A549 (cell line): ENCODE results near the gene CCL15. TPM values are rescaled to one million over a fixed set of nuclear protein-coding genes. Genes with fewer than 3 reads are reported as not detected.
A peak's percentile ranks its signal among the peaks of the same experiment; 100 is the strongest.

Experiments used
- ATAC-seq, 2 experiments: fragments of 200-7000 bp in 1 of 2; fragments of >200 bp in 1 of 2; cut with Nextera tagmentation in 1 of 2; cut with Tn5 transposase in 1 of 2; 3 replicates each; pipeline versions ENCODE4 v1.8.0 to v1.9.1; 2018 to 2020; ENCODE audit warnings: mild to moderate bottlenecking in 1 of 2, moderate library complexity in 1 of 2
- CTCF ChIA-PET: fragments of 300-600 bp; sonication (Branson Sonifier 250); formaldehyde crosslinking; extraction: SDS; loops from one replicate; lab custom pipeline; 2021; ENCODE audit warnings: antibody characterized with exemption, inconsistent platforms; lab: Yijun Ruan, JAX
- POLR2A ChIA-PET: fragments of 350-600 bp; formaldehyde crosslinking; extraction: SDS; loops from one replicate; lab custom pipeline; 2021; ENCODE audit warnings: antibody characterized with exemption, inconsistent platforms; lab: Yijun Ruan, JAX
- DNase-seq, 2 experiments: peaks; one replicate each; pipeline versions ENCODE4 v3.0.0 to v3.0.0-alpha.2; 2011 to 2016; ENCODE audit warnings: low read depth in 1 of 2, low spot score in 1 of 2
- FAIRE-seq: peaks from 2 replicates; lab custom pipeline; 2011; peaks lifted over from hg19 to GRCh38; lab: Jason Lieb, UNC
- H3K27ac ChIP-seq, 2 experiments: fragments of >200 bp; sonication (Bioruptor Twin); formaldehyde crosslinking; 3 replicates each; pipeline ENCODE4 v1.5.1; 2016 to 2017
- H3K4me1 ChIP-seq: fragments of >200 bp; sonication (Bioruptor Twin); formaldehyde crosslinking; 3 replicates; pipeline ENCODE4 v1.6.1; 2016
- H3K4me2 ChIP-seq: fragments of >200 bp; sonication (Bioruptor Twin); formaldehyde crosslinking; 3 replicates; pipeline ENCODE4 v1.6.1; 2016
- H3K4me3 ChIP-seq: fragments of >200 bp; sonication (Bioruptor Twin); formaldehyde crosslinking; 3 replicates; pipeline ENCODE4 v1.5.1; 2016
- H3K9me3 ChIP-seq: fragments of >200 bp; sonication (Bioruptor Twin); formaldehyde crosslinking; 3 replicates; pipeline ENCODE4 v1.6.1; 2016
- BCL3 ChIP-seq: fragments of >200 bp; sonication (Bioruptor Twin); formaldehyde crosslinking; IDR thresholded peaks from 3 replicates; pipeline ENCODE4 v1.6.1; 2016
- BHLHE40 ChIP-seq: IDR thresholded peaks from 2 replicates; pipeline ENCODE4 v1.6.1; 2012; ENCODE audit warnings: low read depth, low read length, inconsistent platforms
- CBX2 ChIP-seq: fragments of 200-600 bp; sonication (generic); IDR thresholded peaks from 2 replicates; pipeline ENCODE4 v1.6.1; 2016; ENCODE audit warnings: low read depth, mild to moderate bottlenecking, borderline replicate concordance
- CEBPB ChIP-seq, 2 experiments: fragments of >200 bp in 1 of 2; sonication (Bioruptor Twin) in 1 of 2; formaldehyde crosslinking in 1 of 2; IDR thresholded peaks; 2 replicates each; pipeline ENCODE4 v1.6.1; 2012 to 2016
- EHF ChIP-seq: fragments of 250-450 bp; sonication (Bioruptor Pico); IDR thresholded peaks from 2 replicates; pipeline ENCODE4 v1.5.0; 2020; ENCODE audit warnings: mild to moderate bottlenecking
- ELK1 ChIP-seq: fragments of 150-350 bp; IDR thresholded peaks from 2 replicates; pipeline ENCODE4 v1.6.1; 2014; ENCODE audit warnings: low read depth, mild to moderate bottlenecking, low read length
- FOSB ChIP-seq: fragments of 250-450 bp; sonication (Bioruptor Pico); IDR thresholded peaks from 2 replicates; pipeline ENCODE4 v1.5.0; 2020; ENCODE audit warnings: mild to moderate bottlenecking, moderate library complexity
- FOSL2 ChIP-seq, 2 experiments: fragments of 450-650 bp in 1 of 2; fragments of >200 bp in 1 of 2; sonication (Bioruptor Twin) in 1 of 2; formaldehyde crosslinking; IDR thresholded peaks; 2 replicates each; pipeline versions ENCODE4 v1.5.0 to v1.6.1; 2016 to 2020; ENCODE audit warnings: mild to moderate bottlenecking in 1 of 2, moderate library complexity in 1 of 2
- FOXS1 ChIP-seq: fragments of 250-450 bp; sonication (Bioruptor Pico); IDR thresholded peaks from 2 replicates; pipeline ENCODE4 v1.5.0; 2020; ENCODE audit warnings: mild to moderate bottlenecking, moderate library complexity
- GATA3 ChIP-seq: IDR thresholded peaks from 2 replicates; pipeline ENCODE4 v1.6.1; 2012; ENCODE audit warnings: borderline replicate concordance
- HOXB13 ChIP-seq: fragments of 250-450 bp; sonication (Bioruptor Pico); IDR thresholded peaks from 2 replicates; pipeline ENCODE4 v1.5.0; 2020; ENCODE audit warnings: low read depth, mild to moderate bottlenecking, moderate library complexity
- JUN ChIP-seq, 2 experiments: fragments of >200 bp; sonication (Bioruptor Twin); formaldehyde crosslinking; IDR thresholded peaks; 2 replicates in 1 of 2; 3 replicates in 1 of 2; pipeline ENCODE4 v1.6.1; 2016 to 2017
- JUNB ChIP-seq: fragments of >200 bp; sonication (Bioruptor Twin); formaldehyde crosslinking; IDR thresholded peaks from 2 replicates; pipeline ENCODE4 v1.6.1; 2016
- KDM5A ChIP-seq: fragments of 200-600 bp; sonication (generic); IDR thresholded peaks from 2 replicates; pipeline ENCODE4 v1.6.1; 2016; ENCODE audit warnings: antibody characterized with exemption, mild to moderate bottlenecking
- NFE2L2 ChIP-seq: fragments of 150-350 bp; conservative IDR thresholded peaks from 2 replicates; pipeline ENCODE4 v1.6.1; 2014; ENCODE audit warnings: low read length
- POLR2AphosphoS2 ChIP-seq: conservative IDR thresholded peaks from 2 replicates; pipeline ENCODE4 v1.6.1; 2012; ENCODE audit warnings: low read length, improper control_type of control experiment, inconsistent platforms
- RAD21 ChIP-seq, 2 experiments: fragments of >200 bp in 1 of 2; sonication (Bioruptor Twin) in 1 of 2; formaldehyde crosslinking in 1 of 2; IDR thresholded peaks in 1 of 2; conservative IDR thresholded peaks in 1 of 2; 2 replicates in 1 of 2; 3 replicates in 1 of 2; pipeline ENCODE4 v1.6.1; 2012 to 2018; ENCODE audit warnings: inconsistent platforms in 1 of 2
- RARB ChIP-seq: fragments of 250-450 bp; sonication (Bioruptor Pico); IDR thresholded peaks from 2 replicates; pipeline ENCODE4 v1.8.0; 2021; ENCODE audit warnings: mild to moderate bottlenecking, moderate library complexity
- REST ChIP-seq: fragments of 200-600 bp; sonication (generic); IDR thresholded peaks from 2 replicates; pipeline ENCODE4 v1.6.1; 2016; ENCODE audit warnings: antibody characterized with exemption, mild to moderate bottlenecking, moderate library complexity
- RFX5 ChIP-seq: fragments of 450-650 bp; IDR thresholded peaks from 2 replicates; pipeline ENCODE4 v1.7.1; 2014; ENCODE audit warnings: antibody characterized with exemption, mild to moderate bottlenecking, moderate library complexity
- RNF2 ChIP-seq: fragments of 200-600 bp; sonication (generic); IDR thresholded peaks from 2 replicates; pipeline ENCODE4 v1.6.1; 2016; ENCODE audit warnings: low read depth, mild to moderate bottlenecking, antibody characterized with exemption, moderate library complexity, borderline replicate concordance
- SMC3 ChIP-seq: fragments of >200 bp; sonication (Bioruptor Twin); formaldehyde crosslinking; IDR thresholded peaks from 3 replicates; pipeline ENCODE4 v1.6.1; 2018; ENCODE audit warnings: inconsistent platforms
- TFCP2L1 ChIP-seq: fragments of 250-450 bp; sonication (Bioruptor Pico); IDR thresholded peaks from 2 replicates; pipeline ENCODE4 v1.5.0; 2021; ENCODE audit warnings: mild to moderate bottlenecking
- TP53 ChIP-seq: fragments of 250-450 bp; sonication (Bioruptor Pico); IDR thresholded peaks from 2 replicates; pipeline ENCODE4 v1.5.0; 2021; ENCODE audit warnings: mild to moderate bottlenecking, moderate library complexity
- ZC3H11A ChIP-seq: fragments of 450-650 bp; IDR thresholded peaks from 2 replicates; pipeline ENCODE4 v1.6.1; 2014; ENCODE audit warnings: antibody characterized with exemption, mild to moderate bottlenecking
- WGBS: methylation state at CpG from one replicate; pipeline ENCODE4 v1.1.6; 2017; ENCODE audit errors: missing lambda C conversion rate; 5-methylcytosine and 5-hydroxymethylcytosine counted together
- polyA plus RNA-seq, 4 experiments: library from polyadenylated mRNA; depleted of rRNA in 3 of 4; stranded (reverse); fragments of >200 nt; fragmentation: RNase III in 1 of 4; extraction: RNeasy Plus Mini Kit Qiagen cat#74134 plus additional on column Dnase treatment in 1 of 4; gene quantifications; 2 replicates in 3 of 4; 3 replicates in 1 of 4; pipeline ENCODE4 v1.2.3, GENCODE V29; 2011 to 2017
- TF ChIP-seq, protein P1 (sequence below): fragments of 250-450 bp; sonication (Bioruptor Pico); IDR thresholded peaks from 2 replicates; pipeline ENCODE4 v1.5.0; 2020; ENCODE audit warnings: low read depth, mild to moderate bottlenecking, moderate library complexity
- TF ChIP-seq, protein P2 (sequence below): IDR thresholded peaks from 2 replicates; pipeline ENCODE4 v1.6.1; 2012
- TF ChIP-seq, protein P3 (sequence below): fragments of >200 bp; sonication (Bioruptor Twin); formaldehyde crosslinking; IDR thresholded peaks from 2 replicates; pipeline ENCODE4 v1.6.1; 2016

Gene CCL15
- polyA plus RNA-seq, 2 of the 4 experiments (the other 2 are of a cell fraction): 0.10 TPM; not detected in 1

DNA sequence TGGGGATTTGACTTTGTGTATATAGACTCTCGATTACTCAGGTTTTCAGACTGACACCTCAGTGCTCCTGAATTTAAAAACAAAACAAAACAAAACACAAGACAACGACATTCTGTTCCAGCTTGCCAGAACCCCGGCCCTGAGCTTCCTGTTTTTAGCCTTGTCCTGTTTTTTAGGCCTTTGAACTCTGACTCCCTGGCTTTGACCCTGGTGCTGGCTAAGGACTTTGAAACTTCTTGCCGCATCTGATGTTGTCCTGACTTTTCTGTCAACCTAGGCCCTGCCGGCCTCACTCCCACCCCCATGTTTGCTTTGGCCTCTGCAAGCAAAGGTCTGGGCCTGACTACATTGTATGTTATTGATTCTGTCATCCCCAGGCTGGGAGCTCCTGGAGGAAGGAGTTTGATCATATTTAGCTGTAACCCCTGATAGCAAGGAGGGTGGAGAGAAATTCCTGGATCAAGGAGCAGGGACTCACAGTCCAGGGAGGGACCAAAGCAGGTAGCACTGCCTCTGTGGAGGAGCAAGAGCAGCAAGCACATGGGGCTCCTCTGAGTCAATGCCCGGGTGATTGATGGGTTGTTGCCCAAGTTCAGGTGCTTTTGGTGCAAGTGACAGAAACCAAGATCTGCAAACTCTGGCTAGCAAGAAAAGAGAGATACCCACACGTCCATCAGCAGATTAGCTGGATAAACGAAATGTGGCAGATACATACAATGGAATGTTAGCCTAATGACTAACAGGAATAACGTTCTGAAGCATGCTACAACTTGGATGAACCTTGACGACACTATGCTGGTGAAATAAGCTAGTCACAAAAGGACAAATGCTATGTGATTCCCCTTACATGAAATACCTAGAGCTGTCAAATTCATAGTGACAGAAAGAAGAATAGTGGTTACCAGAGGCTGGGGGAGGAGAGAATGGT, 27.8 kb downstream of the CCL15 start:
- ATAC-seq (peak in 1 of 2 experiments; percentile 27; a peak in 3 of 6 replicates), FAIRE-seq (no peak)
- Histone ChIP-seq H3K9me3 (no peaks in the 10 kb centered on the region), H3K4me2 (no peak overlapping the region)
- WGBS: 24% methylated on average over 10 of the region's 10 CpGs
- TF ChIP-seq FOXS1 (CRISPR knock-in tag) (no peak), TFCP2L1 (CRISPR knock-in tag) (no peak), EHF (CRISPR knock-in tag) (no peak), ZC3H11A (no peak), RFX5 (no peak), BCL3 (no peak), HOXB13 (no peak), REST (no peak), RARB (CRISPR knock-in tag) (no peak)
- TF ChIP-seq, protein P1, sequence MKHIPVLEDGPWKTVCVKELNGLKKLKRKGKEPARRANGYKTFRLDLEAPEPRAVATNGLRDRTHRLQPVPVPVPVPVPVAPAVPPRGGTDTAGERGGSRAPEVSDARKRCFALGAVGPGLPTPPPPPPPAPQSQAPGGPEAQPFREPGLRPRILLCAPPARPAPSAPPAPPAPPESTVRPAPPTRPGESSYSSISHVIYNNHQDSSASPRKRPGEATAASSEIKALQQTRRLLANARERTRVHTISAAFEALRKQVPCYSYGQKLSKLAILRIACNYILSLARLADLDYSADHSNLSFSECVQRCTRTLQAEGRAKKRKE (CRISPR knock-in tag): no peak
- TF ChIP-seq, all 56 proteins: peak for 0
- Histone ChIP-seq H3K4me1 (peaks cover 9% of the 10 kb centered on the region; the same call in 1 of the 3 replicates), H3K27ac (no peak overlapping the region), H3K4me3 (no peak overlapping the region)
- peak in 1 of 2 experiments; percentile 16 for DNase-seq
- ChIA-PET POLR2A (no interaction called here), CTCF (interaction anchor here (1.3 to 12.1 kb wide), 4 partner anchors 26 to 510 kb away, joined by 4 to 271 read pairs (median 12); no protein-coding TSS in a partner anchor)

- 72% methylated on average over 4 of the region's 4 CpGs for WGBS
- no peak overlapping the region for H3K27ac ChIP-seq
- ATAC-seq: no peak
- TF ChIP-seq, protein P2, sequence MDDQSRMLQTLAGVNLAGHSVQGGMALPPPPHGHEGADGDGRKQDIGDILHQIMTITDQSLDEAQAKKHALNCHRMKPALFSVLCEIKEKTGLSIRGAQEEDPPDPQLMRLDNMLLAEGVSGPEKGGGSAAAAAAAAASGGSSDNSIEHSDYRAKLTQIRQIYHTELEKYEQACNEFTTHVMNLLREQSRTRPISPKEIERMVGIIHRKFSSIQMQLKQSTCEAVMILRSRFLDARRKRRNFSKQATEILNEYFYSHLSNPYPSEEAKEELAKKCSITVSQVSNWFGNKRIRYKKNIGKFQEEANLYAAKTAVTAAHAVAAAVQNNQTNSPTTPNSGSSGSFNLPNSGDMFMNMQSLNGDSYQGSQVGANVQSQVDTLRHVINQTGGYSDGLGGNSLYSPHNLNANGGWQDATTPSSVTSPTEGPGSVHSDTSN: no peak
- TF ChIP-seq, protein P3, sequence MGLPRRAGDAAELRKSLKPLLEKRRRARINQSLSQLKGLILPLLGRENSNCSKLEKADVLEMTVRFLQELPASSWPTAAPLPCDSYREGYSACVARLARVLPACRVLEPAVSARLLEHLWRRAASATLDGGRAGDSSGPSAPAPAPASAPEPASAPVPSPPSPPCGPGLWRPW: no peak
- TF ChIP-seq CEBPB (IDR thresholded peaks at IDR 0.05) (no peak), KDM5A (no peak), NFE2L2 (no peak), SMC3 (no peak), FOSB (CRISPR knock-in tag) (no peak), ELK1 (no peak), JUN (IDR thresholded peaks at IDR 0.05) (no peak), GATA3 (no peak), JUNB (no peak), POLR2AphosphoS2 (no peak), RAD21 (conservative IDR thresholded peaks at IDR 0.05 in 1 of 2, IDR thresholded peaks at IDR 0.05 in 1 of 2) (no peak), CBX2 (no peak), BHLHE40 (no peak), TP53 (no peak), RNF2 (no peak), FOSL2 (IDR thresholded peaks at IDR 0.05) (no peak), FOSL2 (CRISPR knock-in tag; IDR thresholded peaks at IDR 0.05) (no peak)
- TF ChIP-seq, all 56 proteins: peak for 0
- CTCF ChIA-PET: interaction anchor here (1.3 to 12.1 kb wide), 4 partner anchors 25 to 510 kb away, joined by 4 to 271 read pairs (median 12); no protein-coding TSS in a partner anchor
- Histone ChIP-seq H3K4me2 (no peak overlapping the region), H3K4me1 (peaks cover 9% of the 10 kb centered on the region; the same call in 1 of the 3 replicates), H3K4me3 (no peak overlapping the region), H3K9me3 (no peaks in the 10 kb centered on the region)
- POLR2A ChIA-PET: no interaction called here
- FAIRE-seq: no peak
- no peak for DNase-seq
Measured at GRCh38 chr17:35972945-35973332, 28.4 kb downstream of the CCL15 start.
